ENCODE data around the gene CATSPERZ. TPM values are rescaled to one million over a fixed set of nuclear protein-coding genes. Genes with fewer than 3 reads are reported as not detected.

Gene CATSPERZ
- total and polyA plus RNA-seq, 9 of the 15 experiments (the other 6 are each of a cell fraction or from before 2014, with no cell fraction given): 0.86 to 8.5 (median 3.5) TPM

DNA sequence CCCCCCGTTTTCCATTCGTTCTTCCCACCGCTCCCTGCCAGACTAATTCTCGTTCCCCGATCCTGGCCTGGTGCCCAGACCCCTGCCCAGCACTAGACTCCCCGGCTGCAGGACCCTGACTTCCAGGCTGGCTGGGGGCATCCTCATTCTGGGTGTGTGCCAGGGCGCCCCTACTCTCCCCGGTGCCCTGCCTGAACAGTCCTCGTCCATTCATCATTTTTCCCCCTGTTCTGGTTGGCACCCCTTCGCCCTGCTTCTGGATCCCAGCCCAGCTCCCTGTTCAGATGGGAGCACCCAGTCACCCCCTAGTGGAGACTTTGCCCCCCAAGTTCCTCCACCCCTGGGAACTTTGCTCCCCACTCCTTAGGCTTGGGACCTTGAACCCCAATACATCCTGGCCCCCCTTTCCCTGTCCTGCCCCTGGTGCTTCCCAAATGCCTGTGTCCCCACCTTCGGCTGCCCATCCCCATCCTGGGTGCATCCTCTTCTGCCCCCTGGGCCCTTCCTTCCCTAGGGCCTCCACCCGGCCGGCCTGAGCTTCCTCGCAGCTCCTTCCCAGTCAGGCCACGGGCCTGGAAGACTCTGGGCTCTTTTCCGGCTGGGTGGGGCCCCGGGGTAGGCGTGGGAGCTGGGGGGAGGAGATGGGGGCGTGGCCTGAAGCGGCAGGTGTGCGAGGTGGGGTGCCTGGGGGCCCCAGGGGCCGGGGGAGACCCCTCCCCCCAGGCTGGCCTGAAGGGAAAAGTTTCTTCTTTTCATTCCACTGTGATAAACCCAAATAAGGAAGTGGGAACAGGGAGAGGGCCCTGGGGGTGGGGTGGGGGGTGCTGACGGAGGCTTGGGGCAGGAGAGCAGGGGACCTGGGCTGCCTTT is 47.9 kb upstream of the CATSPERZ start (continued):
- TF ChIP-seq, protein P1, sequence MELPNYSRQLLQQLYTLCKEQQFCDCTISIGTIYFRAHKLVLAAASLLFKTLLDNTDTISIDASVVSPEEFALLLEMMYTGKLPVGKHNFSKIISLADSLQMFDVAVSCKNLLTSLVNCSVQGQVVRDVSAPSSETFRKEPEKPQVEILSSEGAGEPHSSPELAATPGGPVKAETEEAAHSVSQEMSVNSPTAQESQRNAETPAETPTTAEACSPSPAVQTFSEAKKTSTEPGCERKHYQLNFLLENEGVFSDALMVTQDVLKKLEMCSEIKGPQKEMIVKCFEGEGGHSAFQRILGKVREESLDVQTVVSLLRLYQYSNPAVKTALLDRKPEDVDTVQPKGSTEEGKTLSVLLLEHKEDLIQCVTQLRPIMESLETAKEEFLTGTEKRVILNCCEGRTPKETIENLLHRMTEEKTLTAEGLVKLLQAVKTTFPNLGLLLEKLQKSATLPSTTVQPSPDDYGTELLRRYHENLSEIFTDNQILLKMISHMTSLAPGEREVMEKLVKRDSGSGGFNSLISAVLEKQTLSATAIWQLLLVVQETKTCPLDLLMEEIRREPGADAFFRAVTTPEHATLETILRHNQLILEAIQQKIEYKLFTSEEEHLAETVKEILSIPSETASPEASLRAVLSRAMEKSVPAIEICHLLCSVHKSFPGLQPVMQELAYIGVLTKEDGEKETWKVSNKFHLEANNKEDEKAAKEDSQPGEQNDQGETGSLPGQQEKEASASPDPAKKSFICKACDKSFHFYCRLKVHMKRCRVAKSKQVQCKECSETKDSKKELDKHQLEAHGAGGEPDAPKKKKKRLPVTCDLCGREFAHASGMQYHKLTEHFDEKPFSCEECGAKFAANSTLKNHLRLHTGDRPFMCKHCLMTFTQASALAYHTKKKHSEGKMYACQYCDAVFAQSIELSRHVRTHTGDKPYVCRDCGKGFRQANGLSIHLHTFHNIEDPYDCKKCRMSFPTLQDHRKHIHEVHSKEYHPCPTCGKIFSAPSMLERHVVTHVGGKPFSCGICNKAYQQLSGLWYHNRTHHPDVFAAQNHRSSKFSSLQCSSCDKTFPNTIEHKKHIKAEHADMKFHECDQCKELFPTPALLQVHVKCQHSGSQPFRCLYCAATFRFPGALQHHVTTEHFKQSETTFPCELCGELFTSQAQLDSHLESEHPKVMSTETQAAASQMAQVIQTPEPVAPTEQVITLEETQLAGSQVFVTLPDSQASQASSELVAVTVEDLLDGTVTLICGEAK (IDR thresholded peaks at IDR 0.05): peak; percentile 56; the same call in 1 of the 2 replicates
- TF ChIP-seq, protein P1 (CRISPR knock-in tag; IDR thresholded peaks at IDR 0.05): no peak
- TF ChIP-seq HCFC1 (IDR thresholded peaks at IDR 0.05; ENCODE audit: low read depth, low read length): no peak
- TF ChIP-seq, protein P2, sequence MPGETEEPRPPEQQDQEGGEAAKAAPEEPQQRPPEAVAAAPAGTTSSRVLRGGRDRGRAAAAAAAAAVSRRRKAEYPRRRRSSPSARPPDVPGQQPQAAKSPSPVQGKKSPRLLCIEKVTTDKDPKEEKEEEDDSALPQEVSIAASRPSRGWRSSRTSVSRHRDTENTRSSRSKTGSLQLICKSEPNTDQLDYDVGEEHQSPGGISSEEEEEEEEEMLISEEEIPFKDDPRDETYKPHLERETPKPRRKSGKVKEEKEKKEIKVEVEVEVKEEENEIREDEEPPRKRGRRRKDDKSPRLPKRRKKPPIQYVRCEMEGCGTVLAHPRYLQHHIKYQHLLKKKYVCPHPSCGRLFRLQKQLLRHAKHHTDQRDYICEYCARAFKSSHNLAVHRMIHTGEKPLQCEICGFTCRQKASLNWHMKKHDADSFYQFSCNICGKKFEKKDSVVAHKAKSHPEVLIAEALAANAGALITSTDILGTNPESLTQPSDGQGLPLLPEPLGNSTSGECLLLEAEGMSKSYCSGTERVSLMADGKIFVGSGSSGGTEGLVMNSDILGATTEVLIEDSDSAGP (CRISPR knock-in tag; IDR thresholded peaks at IDR 0.05): no peak
- peak; percentile 51 for TF ChIP-seq EGR1 (conservative IDR thresholded peaks at IDR 0.05)
- TF ChIP-seq, protein P3, sequence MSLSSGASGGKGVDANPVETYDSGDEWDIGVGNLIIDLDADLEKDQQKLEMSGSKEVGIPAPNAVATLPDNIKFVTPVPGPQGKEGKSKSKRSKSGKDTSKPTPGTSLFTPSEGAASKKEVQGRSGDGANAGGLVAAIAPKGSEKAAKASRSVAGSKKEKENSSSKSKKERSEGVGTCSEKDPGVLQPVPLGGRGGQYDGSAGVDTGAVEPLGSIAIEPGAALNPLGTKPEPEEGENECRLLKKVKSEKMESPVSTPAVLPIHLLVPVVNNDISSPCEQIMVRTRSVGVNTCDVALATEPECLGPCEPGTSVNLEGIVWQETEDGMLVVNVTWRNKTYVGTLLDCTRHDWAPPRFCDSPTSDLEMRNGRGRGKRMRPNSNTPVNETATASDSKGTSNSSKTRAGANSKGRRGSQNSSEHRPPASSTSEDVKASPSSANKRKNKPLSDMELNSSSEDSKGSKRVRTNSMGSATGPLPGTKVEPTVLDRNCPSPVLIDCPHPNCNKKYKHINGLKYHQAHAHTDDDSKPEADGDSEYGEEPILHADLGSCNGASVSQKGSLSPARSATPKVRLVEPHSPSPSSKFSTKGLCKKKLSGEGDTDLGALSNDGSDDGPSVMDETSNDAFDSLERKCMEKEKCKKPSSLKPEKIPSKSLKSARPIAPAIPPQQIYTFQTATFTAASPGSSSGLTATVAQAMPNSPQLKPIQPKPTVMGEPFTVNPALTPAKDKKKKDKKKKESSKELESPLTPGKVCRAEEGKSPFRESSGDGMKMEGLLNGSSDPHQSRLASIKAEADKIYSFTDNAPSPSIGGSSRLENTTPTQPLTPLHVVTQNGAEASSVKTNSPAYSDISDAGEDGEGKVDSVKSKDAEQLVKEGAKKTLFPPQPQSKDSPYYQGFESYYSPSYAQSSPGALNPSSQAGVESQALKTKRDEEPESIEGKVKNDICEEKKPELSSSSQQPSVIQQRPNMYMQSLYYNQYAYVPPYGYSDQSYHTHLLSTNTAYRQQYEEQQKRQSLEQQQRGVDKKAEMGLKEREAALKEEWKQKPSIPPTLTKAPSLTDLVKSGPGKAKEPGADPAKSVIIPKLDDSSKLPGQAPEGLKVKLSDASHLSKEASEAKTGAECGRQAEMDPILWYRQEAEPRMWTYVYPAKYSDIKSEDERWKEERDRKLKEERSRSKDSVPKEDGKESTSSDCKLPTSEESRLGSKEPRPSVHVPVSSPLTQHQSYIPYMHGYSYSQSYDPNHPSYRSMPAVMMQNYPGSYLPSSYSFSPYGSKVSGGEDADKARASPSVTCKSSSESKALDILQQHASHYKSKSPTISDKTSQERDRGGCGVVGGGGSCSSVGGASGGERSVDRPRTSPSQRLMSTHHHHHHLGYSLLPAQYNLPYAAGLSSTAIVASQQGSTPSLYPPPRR (CRISPR knock-in tag; IDR thresholded peaks at IDR 0.05; ENCODE audit: borderline replicate concordance): no peak
- no peak for TF ChIP-seq ZNF778 (CRISPR knock-in tag; IDR thresholded peaks at IDR 0.05)
- TF ChIP-seq, protein P4, sequence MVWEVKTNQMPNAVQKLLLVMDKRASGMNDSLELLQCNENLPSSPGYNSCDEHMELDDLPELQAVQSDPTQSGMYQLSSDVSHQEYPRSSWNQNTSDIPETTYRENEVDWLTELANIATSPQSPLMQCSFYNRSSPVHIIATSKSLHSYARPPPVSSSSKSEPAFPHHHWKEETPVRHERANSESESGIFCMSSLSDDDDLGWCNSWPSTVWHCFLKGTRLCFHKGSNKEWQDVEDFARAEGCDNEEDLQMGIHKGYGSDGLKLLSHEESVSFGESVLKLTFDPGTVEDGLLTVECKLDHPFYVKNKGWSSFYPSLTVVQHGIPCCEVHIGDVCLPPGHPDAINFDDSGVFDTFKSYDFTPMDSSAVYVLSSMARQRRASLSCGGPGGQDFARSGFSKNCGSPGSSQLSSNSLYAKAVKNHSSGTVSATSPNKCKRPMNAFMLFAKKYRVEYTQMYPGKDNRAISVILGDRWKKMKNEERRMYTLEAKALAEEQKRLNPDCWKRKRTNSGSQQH (CRISPR knock-in tag; IDR thresholded peaks at IDR 0.05): no peak
